Kidney tubule cell (primary cell): ENCODE measurements around the gene SKIL.
A peak's percentile ranks its signal among the peaks of the same experiment; 100 is the strongest.
"Not testable (repeated sequence)": the region's sequence is repeated elsewhere in the genome, so short reads cannot be mapped to it uniquely, and the experiment has no call there.

Source experiments
- DNase-seq: peaks from one replicate; pipeline ENCODE4 v3.0.0-alpha.2; 2018; ENCODE audit warnings: low spot score

The SKIL gene

GRCh38 chr3:170357176-170358041, at the start of gene SKIL:
SKIL (plus strand) TSS chr3:170357715; CDS start chr3:170360332, 2,617 bp downstream.
- peak; percentile 98 for DNase-seq

GRCh38 chr3:170309046-170309445, 48.5 kb upstream of the SKIL start:
- DNase-seq: no peak

GRCh38 chr3:170317954-170318353, 39.6 kb upstream of the SKIL start:
- no peak for DNase-seq

- peak; percentile 56 for DNase-seq
Observed at GRCh38 chr3:170320461-170321121, 36.9 kb upstream of the SKIL start.

GRCh38 chr3:170321321-170322034, 36.0 kb upstream of the SKIL start:
- peak; percentile 63 for DNase-seq

GRCh38 chr3:170322566-170323269, 34.8 kb upstream of the SKIL start:
- DNase-seq: no peak

GRCh38 chr3:170323331-170323730, 34.2 kb upstream of the SKIL start:
- peak; percentile 43 for DNase-seq

GRCh38 chr3:170324962-170325361, 32.6 kb upstream of the SKIL start:
- no peak for DNase-seq

GRCh38 chr3:170327040-170327808, 30.3 kb upstream of the SKIL start:
- DNase-seq: no peak

- not testable (repeated sequence) for DNase-seq
Observed at GRCh38 chr3:170327868-170328548, 29.5 kb upstream of the SKIL start.

GRCh38 chr3:170330366-170330765, 27.1 kb upstream of the SKIL start:
- peak; percentile 63 for DNase-seq

- DNase-seq: peak; percentile 44
Observed at GRCh38 chr3:170331143-170331542, 26.4 kb upstream of the SKIL start.

- DNase-seq: no peak
Observed at GRCh38 chr3:170337420-170337819, 20.1 kb upstream of the SKIL start.

- no peak for DNase-seq
Observed at GRCh38 chr3:170338690-170339340, 18.7 kb upstream of the SKIL start.

GRCh38 chr3:170342273-170342672, 15.2 kb upstream of the SKIL start:
- DNase-seq: not testable (repeated sequence)

GRCh38 chr3:170343859-170344258, 13.7 kb upstream of the SKIL start:
- peak; percentile 83 for DNase-seq

GRCh38 chr3:170344971-170345370, 12.5 kb upstream of the SKIL start:
- DNase-seq: peak; percentile 16

- peak; percentile 79 for DNase-seq
Observed at GRCh38 chr3:170346481-170347392, 10.8 kb upstream of the SKIL start.
